Caki2 (cell line): ENCODE measurements around the gene LINGO1. TPM values are rescaled to one million over a fixed set of nuclear protein-coding genes. Genes with fewer than 3 reads are reported as not detected.

ENCODE experiments used
- DNase-seq: peaks from one replicate; pipeline ENCODE4 v3.0.0-alpha.2; 2015; ENCODE audit warnings: low read depth
- in situ Hi-C: cut with HindIII; loops from 2 replicates; pipeline ENCODE4 v1.10.0; 2016; ENCODE audit warnings: low sequenced_read_pairs, low pct_unique_long_range_greater_than_20kb, mixed read lengths
- total RNA-seq: library from RNA; depleted of rRNA; stranded (reverse); fragments of >200 nt; shearing (Covaris generic); gene quantifications from 2 replicates; pipeline ENCODE4 v1.2.3, GENCODE V29; 2014; ENCODE audit warnings: low replicate concordance

Gene LINGO1
- total RNA-seq, 1 experiment from 2014 or later, result 0.14 TPM

DNA sequence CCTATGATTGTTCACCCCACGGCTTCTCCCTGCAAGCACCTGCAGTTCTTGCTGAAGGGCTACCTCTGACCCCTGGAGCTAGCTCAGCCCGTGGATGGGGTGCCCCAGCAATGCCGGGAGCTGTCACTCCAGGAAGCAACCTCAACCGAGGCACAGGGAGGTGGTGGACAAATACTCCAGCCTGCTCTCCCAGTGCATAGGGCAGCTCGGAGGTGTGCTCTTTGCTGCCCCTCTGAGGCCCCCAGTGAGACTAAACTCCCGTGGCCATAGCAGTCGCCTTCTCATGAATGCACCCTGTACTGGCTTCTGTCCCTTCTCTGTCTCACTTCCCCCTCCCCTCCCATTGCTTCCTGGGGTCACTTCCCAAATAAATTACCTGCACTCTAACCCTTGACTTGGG lies 48.5 kb downstream of the LINGO1 start:
- DNase-seq, result no peak
- in situ Hi-C loops, result no loop called here

DNA sequence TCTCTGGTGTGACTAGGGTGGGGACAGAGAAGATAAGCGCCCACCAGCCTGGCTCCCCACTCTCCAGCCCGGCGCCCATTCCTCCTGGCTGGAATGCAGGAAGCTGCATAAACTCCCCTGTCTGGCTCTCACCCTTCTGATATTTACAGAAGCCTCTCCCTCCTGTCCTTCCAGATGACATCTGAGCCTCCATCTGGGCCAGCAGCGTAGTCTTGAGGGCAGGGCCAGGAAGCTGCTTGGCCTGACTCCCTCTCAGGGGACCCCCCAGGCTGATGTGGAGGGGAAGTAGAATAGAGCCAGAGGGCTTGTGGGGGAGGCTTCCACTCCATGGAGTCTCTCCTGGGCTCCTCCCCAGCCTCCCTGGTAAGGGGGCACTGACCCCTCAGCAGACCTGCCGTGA lies 49.9 kb downstream of the LINGO1 start:
- in situ Hi-C loops, result no loop called here
- DNase-seq, result no peak

DNA sequence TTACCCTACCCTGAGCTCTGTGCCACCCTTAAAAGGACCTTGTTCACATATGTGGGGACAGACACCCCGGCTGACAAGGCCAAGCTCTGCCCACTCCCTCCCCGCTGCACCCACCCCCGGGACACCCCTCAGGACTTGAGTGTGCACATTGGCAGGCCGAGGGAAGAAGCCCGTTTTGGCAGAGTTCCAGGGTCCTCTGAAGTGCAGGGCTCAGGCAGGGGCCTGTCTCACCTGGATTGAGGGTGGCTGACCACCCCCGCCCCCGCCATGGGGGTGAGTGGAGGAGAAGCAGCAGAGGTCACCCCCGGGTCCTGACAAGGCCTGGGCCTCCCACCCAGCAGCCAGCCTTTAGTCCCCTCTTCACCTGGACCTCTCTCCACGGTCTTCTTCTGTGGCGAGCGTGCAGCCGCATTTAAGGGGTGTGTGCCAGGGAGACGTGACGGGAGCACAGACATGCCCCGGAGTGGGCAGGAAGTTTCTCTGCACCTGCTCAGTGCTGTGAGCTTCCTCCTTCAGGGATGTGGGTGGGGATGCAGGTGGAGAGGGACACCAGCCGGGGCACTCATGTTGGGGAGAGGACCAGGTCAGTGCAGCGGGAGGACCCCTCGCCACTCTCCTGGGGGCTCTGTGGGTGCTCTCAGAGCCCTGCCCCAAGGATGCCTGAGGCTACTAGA lies 50.7 kb downstream of the LINGO1 start:
- in situ Hi-C loops, result no loop called here
- no peak for DNase-seq

DNA sequence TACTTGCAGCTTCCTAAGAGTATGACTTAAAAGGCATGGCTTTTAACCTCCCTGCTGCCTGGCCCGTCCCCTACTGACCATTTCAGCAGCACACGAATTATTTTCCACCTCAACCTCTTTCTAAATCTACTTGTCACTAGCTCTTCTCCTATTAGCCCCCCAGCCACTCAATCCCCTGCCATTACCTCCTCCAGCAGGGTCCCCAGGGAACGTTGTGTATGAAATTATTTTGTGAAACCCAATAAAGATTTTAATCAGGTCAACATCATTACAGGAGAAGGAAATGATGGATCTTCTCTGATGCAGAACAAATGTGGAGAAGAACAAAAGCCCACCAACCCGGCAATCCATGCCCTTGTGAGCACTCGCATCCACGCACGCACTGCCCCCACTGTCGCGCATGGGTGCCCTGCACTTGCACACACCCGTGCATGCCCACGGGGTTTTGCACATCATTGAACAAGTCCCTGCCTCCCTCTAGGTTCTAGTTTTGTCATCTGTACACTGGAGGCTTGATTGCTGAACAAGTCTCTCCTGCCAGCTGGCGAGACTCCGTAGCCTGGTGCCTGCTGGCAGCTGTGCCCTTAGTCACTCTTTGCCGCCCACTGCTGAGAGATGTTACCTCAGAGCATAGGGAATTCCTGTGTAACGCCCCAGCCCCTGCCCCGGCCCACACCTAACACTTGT lies 51.6 kb downstream of the LINGO1 start:
- in situ Hi-C loops, result no loop called here
- no peak for DNase-seq

DNA sequence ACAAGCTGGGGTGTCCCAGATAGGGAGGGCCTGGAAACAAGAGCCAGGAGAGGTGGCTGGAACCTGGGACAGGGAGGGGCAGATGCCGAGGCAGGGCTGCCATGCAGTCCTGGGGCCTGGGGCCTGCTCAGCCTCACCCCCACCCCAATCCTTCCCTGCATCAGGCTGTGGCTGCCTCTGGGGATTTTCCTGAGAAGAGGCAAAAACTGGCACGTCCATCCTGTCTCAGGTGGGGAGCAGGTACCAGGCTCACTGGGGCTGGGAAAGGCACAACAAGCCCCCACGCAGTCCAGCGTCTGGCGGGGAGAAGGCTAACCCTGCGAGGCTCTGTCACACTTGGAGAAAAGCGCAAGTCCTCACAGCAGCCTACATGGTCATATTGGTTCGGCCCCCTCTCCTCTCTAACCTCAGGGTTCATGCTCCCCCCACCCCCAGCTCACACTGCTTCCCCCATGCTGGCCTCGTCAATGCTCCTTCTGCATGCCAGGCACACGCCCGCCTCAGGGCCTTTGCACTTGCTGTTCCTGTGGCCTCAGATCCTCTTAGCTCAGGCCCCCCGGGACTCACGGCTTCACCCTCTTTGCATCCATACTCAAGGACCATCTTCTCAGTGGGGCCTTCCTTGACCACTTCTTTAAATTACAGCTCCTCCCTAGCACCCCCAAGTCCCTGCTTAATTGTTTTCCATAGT lies 53.1 kb downstream of the LINGO1 start:
- no peak for DNase-seq
- in situ Hi-C loops, result no loop called here

DNA sequence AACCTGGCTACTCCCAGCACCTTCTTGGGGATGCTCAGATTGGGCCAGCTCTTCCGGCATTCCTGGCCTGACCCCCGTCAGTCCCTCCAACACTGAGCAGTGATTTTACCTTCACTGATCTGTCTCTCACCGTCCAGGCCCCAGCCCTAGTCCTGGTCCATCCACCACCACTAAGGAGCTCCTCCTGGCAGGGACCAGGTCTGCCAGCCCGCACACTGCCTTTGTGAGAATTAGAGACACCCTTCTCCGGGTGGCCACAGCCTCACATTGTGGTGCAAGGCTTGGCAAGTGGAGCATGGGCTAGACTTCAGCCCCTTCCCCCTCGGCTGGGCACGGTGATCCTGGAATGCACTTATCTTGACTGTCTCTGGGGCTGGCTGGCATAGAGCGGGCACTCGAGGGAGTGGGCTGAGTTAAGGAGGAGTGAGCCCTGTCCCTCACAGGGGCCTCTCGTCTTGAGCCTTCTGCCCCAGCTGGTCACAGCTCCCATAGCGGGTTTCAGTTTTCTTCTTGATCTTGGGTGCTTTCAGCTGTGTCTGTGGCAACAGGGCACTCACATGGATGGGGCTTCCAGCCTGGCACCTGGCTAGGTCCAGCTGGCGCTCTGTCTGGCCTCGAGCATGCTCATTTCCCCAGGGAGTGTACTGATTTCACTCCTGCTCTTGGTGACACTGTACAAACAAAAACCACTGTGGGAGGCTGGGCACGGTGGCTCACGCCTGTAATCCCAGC lies 53.9 kb downstream of the LINGO1 start:
- in situ Hi-C loops, result no loop called here

DNA sequence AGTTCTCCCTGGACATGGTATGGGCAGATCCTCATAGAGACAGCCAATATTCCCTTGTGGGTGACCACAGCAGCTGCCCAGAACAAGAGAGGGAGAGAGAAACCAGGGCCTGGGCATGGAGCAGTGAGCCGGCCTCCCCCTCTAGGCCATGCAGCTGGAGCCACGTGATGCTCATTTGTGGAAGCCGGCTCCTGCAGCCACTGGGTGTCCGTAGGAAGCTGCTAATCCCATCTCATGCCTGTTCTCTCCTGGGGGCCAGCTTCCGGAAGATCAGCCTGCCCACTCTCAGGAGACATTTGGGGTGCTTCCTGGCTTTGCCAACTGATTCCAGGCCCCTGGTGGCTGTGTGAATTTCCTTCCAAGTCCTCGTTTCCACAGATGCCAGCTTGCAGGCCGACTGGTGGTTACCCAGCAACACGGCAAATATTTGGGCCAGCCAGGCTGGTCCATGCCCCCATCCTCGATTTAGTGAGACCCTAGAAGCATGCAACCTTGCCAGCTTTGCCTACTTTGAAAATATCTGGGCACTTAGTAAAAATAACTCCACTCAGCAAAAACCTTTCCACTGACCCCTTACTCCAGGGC lies 55.3 kb downstream of the LINGO1 start:
- in situ Hi-C loops, result no loop called here
- DNase-seq, result no peak

More for the DNA sequence above, 53.9 kb downstream of the LINGO1 start:
- DNase-seq, result no peak

DNA sequence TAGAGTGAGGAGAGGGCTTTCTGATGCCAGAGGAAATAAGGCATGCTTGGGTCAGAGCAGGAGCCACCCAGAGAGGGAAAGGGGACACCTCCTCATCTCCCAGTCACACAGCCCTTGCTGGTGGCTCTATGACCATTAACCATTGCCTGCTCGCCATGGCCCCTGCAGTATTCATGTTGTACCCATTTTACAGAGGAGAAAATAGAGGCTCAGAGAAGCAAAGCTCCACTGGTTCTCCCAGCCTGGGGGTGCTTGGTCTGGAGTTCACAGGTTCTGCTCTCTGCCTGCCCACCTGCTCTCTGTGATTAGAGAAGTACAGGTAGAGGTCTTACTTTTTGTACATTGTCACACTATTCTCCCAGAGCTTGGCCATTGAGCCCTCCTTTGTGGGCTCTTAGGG lies 56.2 kb downstream of the LINGO1 start:
- no peak for DNase-seq
- in situ Hi-C loops, result no loop called here

DNA sequence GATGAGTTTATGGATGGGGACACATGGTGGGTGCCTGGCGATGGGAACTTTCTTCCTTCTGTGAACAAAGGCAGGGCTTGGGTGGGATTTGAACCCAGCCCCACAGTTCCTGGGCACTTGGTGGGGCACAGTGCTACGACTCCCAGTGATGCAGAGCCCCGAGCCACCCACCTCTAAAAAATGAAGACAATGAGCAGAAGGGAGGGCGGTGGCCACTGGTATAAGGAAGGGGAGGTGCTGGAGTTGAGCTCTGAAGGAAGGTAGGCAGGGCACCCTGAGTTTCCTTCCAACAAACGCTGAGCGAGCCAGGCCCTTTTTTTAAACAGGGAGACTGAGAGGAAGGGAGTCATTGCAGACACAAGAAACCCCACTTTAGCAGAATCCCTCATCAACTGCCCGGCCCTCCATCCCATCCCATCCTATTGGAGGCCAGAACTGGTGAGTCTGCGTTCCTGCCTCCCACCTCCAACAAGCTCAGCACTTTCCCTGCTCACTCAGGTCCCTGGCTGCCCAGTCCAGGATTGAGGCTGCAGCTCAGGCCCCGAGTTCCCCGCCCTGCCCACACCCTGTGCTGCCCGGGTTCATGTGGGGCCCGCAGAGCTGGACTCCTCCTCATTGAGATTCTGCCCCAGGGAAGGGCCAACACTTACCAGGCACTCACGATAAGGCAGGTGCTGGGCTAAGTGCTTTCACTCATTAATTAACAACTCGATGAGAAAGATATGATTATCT lies 57.3 kb downstream of the LINGO1 start:
- in situ Hi-C loops, result no loop called here
- DNase-seq, result no peak

DNA sequence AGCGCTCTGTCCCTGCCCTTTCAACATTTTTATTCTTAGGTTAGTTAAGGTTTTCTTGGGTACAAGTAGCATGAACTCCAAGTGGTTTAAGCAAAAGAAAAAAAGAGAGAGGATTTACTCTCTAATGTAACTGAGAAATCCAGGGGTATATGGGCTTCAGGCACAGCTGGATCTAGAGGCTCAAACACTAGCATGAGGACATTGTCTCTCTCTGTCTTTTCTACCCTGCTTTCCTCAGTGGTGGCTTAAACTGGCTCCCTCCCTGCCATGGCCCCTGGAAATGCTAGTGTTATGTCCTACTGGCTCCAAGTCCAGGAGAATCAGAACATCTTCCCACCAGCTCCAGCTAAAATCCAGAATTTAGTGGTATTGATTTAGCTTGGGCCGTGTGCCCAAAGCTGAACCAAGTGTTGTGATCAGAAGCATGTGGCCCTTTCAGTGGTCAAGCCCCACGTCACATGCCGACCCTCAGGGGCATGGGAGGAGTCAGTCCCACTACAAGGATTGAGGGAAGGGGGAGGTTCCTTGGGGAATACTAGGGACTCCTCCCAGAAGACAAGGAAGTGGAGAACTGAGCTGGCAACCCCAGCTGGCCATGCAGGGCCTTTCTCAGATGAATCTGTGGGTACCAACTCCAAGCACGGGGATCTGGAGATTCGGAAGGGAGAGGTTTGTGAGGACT lies 58.0 kb downstream of the LINGO1 start:
- DNase-seq, result no peak

DNA sequence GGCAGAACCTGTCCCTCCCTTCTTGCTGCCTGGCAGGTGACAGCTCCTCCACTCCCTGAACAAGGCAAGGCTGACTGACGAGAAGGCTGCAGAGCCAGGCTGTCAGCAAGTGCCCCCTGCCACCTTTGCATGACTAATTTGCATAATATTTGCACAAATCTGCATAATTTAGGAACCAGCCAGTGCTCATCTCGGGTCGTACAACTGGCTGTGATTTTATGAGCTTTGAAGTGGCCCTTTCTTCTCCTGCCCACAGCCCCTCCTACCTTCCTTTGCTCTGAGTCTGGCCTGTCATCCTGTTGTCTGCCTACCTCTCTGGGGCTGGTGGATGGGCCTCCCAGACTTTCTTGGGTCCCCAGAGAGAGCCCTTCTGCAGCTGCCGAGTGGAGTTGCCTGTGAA lies 58.9 kb downstream of the LINGO1 start:
- no peak for DNase-seq
- in situ Hi-C loops, result no loop called here

More for the DNA sequence above, 58.0 kb downstream of the LINGO1 start:
- in situ Hi-C loops, result no loop called here

DNA sequence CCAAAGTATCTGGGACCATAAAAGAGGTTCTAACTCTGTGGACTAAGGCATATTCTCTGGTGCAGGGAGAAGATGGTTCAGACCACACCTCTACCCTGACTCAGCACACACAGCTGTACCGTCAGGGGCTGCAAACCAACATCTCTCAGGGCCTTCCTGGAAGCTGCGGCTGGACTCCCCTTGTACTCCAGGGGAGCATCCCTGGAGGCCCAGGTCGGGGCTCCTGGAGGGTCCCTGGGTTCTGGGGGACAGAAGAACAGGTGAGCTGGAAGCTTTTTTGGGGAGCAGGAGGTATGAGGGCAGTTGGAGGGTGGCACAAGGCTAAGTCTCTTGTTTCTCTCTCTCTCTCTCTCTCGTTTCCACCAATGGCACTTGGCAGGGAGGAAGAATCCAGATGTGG lies 60.5 kb downstream of the LINGO1 start:
- no peak for DNase-seq
- in situ Hi-C loops, result no loop called here

DNA sequence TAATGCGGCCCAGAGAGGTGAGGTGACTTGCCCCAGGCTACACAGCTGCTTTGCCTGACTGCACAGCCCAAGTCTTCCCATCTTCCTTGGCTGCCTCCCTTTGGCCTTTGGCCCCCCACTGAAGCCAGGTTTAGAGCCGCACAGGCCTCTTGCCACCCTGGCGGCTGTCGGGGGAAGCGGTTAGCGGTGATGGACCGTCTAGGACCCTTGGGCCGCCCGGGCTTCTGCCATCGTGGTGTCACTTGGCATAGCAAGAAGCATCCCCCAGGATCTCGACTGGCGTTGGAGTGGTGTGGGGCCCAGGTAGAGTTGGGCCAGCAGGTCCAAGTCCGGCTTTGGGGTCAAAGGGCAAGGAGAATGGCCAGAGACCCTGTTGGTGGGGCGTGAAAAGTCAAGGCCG lies 61.0 kb downstream of the LINGO1 start:
- in situ Hi-C loops, result no loop called here
- DNase-seq, result no peak

DNA sequence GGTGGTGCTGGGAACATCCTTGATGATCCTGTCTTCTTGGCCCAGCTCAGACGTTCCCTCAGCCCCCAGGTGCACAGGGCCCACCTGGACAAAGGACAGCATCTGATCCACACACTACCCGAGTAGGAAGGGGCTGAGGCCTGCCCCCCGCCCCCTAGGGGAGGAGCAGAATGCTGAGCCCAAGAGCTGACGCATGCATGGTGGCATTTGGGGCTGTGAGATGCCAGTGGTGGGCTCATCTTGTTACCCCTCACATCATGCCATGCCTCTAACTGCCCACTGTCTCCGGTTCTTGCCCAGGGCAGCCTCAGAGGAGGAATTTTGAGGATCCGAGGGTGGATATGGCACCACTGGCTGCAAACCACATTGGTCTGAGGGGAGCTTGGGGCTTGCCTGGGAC lies 61.5 kb downstream of the LINGO1 start:
- in situ Hi-C loops, result no loop called here
- DNase-seq, result no peak

DNA sequence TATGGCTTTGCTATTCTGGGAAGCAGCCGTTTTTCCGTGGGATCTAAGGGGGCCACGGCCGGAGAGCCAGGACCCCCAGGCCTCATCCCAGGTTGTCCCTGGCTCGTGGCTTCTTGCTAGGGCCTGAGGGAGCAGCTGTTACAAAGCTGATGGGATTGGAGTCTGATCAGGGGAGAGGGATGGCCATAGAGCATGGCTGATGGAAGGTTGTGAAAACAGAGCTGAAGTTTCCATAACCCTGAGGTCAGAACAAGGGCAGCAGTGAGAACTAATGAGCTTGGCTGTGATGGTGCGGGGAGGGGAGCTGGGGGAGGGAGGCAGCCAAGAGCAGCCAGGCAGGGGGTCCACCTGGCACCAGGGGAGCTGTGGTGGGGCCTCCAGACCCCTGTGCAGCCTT lies 63.0 kb downstream of the LINGO1 start:
- in situ Hi-C loops, result no loop called here
- no peak for DNase-seq

DNA sequence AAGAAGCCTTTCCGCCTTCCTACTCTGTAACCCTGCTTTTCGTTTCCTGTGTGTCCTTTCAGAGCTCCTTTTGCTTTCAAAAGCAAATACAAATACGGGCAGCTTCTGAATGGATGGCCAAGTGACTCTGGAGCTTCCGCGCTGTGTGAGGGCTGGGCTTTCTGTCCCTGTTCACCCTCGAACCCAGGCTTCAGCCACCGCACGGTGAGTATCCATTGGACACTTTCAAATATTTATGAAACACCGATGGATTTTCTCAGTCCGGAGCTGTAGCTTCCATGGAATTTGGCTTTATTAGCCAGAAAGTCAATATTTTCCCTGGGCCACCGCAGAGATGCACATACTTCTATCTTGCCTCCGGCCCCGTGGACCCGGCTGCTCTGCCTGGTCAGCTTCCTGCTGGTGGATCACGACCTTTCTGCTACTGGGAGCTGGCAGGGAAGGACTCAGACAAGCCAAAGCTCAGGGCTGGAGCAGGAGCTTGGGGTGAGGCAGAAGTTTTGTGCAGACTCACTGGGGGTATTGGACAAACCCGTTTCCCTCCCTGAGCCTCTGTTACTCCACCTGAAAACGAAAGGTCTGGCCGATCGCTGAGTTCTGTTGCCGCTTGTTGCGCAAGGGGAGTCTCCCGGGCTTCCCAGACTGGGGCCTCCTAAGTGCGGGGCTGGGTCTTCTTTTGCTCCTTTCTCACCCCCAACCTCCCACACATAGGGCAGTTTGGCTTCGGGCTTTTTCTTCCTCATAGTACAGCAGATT lies 63.6 kb downstream of the LINGO1 start:
- DNase-seq, result no peak
- in situ Hi-C loops, result no loop called here
